Spinal cord (tissue), 10 donors: Measurements from ENCODE around the gene FKBP10. TPM values are rescaled to one million over a fixed set of nuclear protein-coding genes. Genes with fewer than 3 reads are reported as not detected.

Experiments
- DNase-seq, 6 donors: peaks; one replicate each; pipeline versions ENCODE4 v3.0.0 to v3.0.0-alpha.2; 2013 to 2015; ENCODE audit warnings: low spot score in 6 of 6, low read depth in 4 of 6
- H3K27ac ChIP-seq: one replicate; pipeline ENCODE4 v1.5.1; 2013; ENCODE audit warnings: low read depth, low read length, control low read depth
- H3K27me3 ChIP-seq: one replicate; pipeline ENCODE4 v1.6.1; 2013; ENCODE audit warnings: low read length; ENCODE audit not compliant: control insufficient read depth, insufficient read depth
- H3K36me3 ChIP-seq: one replicate; pipeline ENCODE4 v1.6.1; 2013; ENCODE audit warnings: low read length; ENCODE audit not compliant: control insufficient read depth, insufficient read depth
- H3K4me1 ChIP-seq: one replicate; pipeline ENCODE4 v1.6.1; 2013; ENCODE audit warnings: low read length; ENCODE audit not compliant: control insufficient read depth, insufficient read depth
- H3K4me3 ChIP-seq: one replicate; pipeline ENCODE4 v1.5.1; 2013; ENCODE audit warnings: low read depth, low read length, control low read depth
- H3K9me3 ChIP-seq: one replicate; pipeline ENCODE4 v1.6.1; 2013; ENCODE audit warnings: low read length; ENCODE audit not compliant: control insufficient read depth, insufficient read depth
- WGBS: methylation state at CpG from one replicate; pipeline ENCODE4 v1.1.5; 2013; ENCODE audit warnings: missing lambda C conversion rate; ENCODE audit not compliant: insufficient coverage; 5-methylcytosine and 5-hydroxymethylcytosine counted together
- polyA plus RNA-seq, 2 donors: library from polyadenylated mRNA; unstranded; fragments of 120-200 nt; gene quantifications; one replicate each; pipeline ENCODE4 v1.2.1, GENCODE V29; 2013; ENCODE audit not compliant: insufficient read length in 2 of 2
- total RNA-seq, 2 donors: library from RNA; depleted of rRNA in 1 of 2; stranded (reverse); fragments of 120-200 nt in 1 of 2; fragments of >200 nt in 1 of 2; gene quantifications; one replicate each; pipeline versions ENCODE4 v1.2.3 to v1.2.4, GENCODE V29; 2013 to 2014
- donor health status: healthy.

The FKBP10 gene
- total and polyA plus RNA-seq, 4 donors: 56.6 to 125 (median 87.2) TPM

DNA sequence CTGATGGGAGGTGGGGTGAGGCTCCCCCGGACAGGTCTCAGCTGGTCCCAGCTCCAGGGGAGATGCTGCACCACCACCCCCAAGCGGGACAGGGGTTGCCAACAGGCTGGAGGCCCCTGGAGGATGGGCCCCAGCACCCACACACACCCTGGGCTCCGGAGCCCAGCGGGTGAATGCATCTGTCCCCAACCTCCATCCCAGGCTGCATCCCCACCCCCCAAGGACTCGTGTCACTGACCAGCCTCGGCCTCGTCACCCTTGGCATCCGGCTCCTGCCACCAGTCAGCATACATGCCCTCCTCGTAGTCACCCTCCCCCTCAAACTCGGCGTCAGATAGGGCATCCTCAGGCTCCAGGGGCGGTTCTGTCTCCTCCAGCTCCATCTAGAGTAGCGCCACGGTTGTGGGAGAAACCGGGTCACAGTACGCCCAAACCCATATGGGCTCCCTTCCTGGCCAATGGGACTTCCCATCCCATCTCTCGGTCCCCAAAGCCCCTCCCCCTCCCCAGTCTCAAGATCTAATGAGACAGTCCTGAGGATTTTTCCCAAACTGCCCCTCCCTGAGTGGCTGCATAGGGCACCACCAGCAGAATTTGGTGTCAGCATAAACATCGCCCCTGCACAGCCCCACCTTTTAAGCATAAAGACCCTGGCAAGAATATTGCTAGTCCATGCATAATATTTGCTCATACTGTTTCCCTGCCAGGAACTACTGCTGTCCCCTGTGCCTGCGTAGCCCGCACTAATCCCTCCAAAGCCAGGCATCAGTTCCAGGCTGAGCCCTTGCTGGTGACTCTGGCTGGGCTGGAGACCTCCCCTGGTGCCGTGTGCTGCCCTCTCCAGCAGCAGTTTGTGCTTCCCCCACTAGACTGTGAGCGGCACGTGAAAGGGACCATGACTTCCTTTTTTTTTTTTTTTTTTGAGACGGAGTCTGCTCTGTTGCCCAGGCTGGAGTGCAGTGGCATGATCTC is 9.5 kb upstream of the FKBP10 start:
- Histone ChIP-seq H3K4me1 (peaks cover 14% of the 10 kb centered on the region), H3K4me3 (no peak overlapping the region), H3K27ac (no peak overlapping the region), H3K36me3 (peaks cover 30% of the 10 kb centered on the region), H3K9me3 (no peaks in the 10 kb centered on the region), H3K27me3 (no peaks in the 10 kb centered on the region)
- DNase-seq: no peak
- 74% methylated on average over 21 of the region's 24 CpGs for WGBS

- Histone ChIP-seq H3K4me3 (no peak overlapping the region), H3K9me3 (no peaks in the 10 kb centered on the region), H3K27me3 (no peaks in the 10 kb centered on the region), H3K36me3 (peaks cover 43% of the 10 kb centered on the region), H3K27ac (no peak overlapping the region), H3K4me1 (peaks cover 20% of the 10 kb centered on the region)
- DNase-seq: no peak
- WGBS: 86% methylated on average over 5 of the region's 8 CpGs
Observed at GRCh38 chr17:41806685-41807445, 5.9 kb upstream of the FKBP10 start.

GRCh38 chr17:41810659-41811548 is 1.9 kb upstream of the FKBP10 start:
- peaks cover 40% of the 10 kb centered on the region for H3K4me1 ChIP-seq

DNA sequence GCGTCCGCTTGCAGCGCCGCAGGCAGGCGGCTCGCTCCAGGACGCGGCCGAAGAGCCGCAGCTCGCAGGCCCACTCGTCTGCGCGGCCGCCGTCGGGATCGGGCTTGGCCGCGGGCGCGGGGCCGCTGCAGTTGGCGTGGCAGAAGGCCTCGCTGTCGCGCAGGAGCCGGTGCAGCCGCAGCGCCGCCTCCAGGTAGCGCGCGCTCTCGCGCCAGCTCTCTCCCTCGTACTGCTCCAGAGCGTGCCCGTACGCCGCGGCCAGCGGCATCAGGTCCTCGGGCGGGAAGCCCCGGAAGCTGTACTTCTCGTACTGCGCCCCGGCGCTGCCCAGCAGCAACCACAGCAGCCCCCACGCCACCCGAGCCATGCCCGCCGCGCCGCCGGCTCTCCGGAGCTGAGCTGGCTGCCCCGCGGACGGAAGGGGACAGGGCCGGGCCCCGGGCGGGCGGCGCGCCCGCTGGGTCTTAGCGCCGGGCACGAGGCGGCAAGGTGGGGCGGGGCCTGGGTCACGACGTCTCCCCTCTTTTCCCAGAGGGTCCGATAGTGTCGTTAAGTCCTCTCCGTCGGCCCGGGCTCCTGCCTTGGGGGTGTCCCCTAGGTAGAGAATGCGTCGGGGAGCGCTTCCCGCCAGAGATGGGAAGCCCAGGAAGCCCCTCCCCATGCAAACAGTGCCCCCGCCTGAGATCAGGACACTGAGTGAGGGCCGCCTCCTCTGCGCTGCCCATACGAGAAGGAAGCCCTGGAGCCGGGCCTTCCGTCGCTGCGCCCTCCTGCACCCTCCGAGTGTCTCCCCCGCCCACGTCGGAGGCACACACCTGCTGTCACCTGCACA is 1.0 kb upstream of the FKBP10 start, which contains the start of gene P3H4:
P3H4 (minus strand) TSS at position 401 of the 832 bp plus-strand sequence; CDS start at position 367, 34 bp downstream.
- peaks cover 21% of the 10 kb centered on the region for H3K36me3 ChIP-seq
- H3K27ac ChIP-seq: peak within 1 kb of the TSS; percentile 80
- H3K9me3 ChIP-seq: no peaks in the 10 kb centered on the region
- under 1% methylated on average over 96 of the region's 96 CpGs for WGBS
- peak within 1 kb of the TSS; percentile 75 for H3K4me3 ChIP-seq
- H3K4me1 ChIP-seq: peaks cover 40% of the 10 kb centered on the region
- peak in 5 of 6 donors; percentile 57 to 93 (median 77) for DNase-seq
- no peaks in the 10 kb centered on the region for H3K27me3 ChIP-seq

More at GRCh38 chr17:41810659-41811548, 1.9 kb upstream of the FKBP10 start:
- peaks cover 27% of the 10 kb centered on the region for H3K36me3 ChIP-seq
- H3K27me3 ChIP-seq: no peaks in the 10 kb centered on the region
- no peaks in the 10 kb centered on the region for H3K9me3 ChIP-seq
- DNase-seq: no peak
- peak overlapping the region; percentile 75 for H3K4me3 ChIP-seq
- 25% methylated on average over 56 of the region's 58 CpGs for WGBS
- H3K27ac ChIP-seq: no peak overlapping the region

GRCh38 chr17:41813152-41813680 is 412 bp downstream of the FKBP10 start:
- Histone ChIP-seq H3K4me1 (peaks cover 40% of the 10 kb centered on the region), H3K27ac (peak overlapping the region; percentile 80), H3K36me3 (peaks cover 24% of the 10 kb centered on the region), H3K27me3 (no peaks in the 10 kb centered on the region), H3K9me3 (no peaks in the 10 kb centered on the region), H3K4me3 (peak overlapping the region; percentile 75)
- WGBS: 4% methylated on average over 9 of the region's 12 CpGs
- no peak for DNase-seq

- Histone ChIP-seq H3K27me3 (no peaks in the 10 kb centered on the region), H3K4me3 (peak overlapping the region; percentile 75), H3K36me3 (peaks cover 22% of the 10 kb centered on the region), H3K27ac (no peak overlapping the region), H3K9me3 (no peaks in the 10 kb centered on the region), H3K4me1 (peaks cover 40% of the 10 kb centered on the region)
- 35% methylated on average over 9 of the region's 9 CpGs for WGBS
- DNase-seq: no peak
Observed at GRCh38 chr17:41813699-41814124, 908 bp downstream of the FKBP10 start.

DNA sequence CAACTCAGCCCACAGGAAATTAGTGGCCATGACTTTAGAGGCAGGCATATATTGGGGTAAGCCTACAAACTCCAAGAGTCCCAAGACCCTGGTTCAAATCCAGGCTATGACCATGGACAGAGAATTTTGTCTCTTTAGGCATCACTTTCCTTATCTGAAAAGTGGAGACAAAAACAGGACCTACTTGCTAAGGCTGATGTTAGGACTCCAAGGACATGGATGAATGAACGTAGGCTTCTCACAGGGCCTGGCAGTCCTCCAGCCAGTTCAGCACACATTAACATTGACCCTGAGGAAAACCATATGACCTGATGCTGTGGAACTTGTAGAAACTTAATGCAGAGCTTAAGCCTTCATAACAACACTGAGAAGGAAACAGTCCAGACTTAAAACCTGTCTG is 1.4 kb downstream of the FKBP10 start:
- peaks cover 22% of the 10 kb centered on the region for H3K36me3 ChIP-seq
- no peak overlapping the region for H3K27ac ChIP-seq
- no peaks in the 10 kb centered on the region for H3K27me3 ChIP-seq
- H3K4me3 ChIP-seq: no peak overlapping the region
- H3K9me3 ChIP-seq: no peaks in the 10 kb centered on the region
- DNase-seq: no peak
- WGBS: no CpG with 5 or more reads among the region's 1 CpG
- peaks cover 40% of the 10 kb centered on the region for H3K4me1 ChIP-seq

DNA sequence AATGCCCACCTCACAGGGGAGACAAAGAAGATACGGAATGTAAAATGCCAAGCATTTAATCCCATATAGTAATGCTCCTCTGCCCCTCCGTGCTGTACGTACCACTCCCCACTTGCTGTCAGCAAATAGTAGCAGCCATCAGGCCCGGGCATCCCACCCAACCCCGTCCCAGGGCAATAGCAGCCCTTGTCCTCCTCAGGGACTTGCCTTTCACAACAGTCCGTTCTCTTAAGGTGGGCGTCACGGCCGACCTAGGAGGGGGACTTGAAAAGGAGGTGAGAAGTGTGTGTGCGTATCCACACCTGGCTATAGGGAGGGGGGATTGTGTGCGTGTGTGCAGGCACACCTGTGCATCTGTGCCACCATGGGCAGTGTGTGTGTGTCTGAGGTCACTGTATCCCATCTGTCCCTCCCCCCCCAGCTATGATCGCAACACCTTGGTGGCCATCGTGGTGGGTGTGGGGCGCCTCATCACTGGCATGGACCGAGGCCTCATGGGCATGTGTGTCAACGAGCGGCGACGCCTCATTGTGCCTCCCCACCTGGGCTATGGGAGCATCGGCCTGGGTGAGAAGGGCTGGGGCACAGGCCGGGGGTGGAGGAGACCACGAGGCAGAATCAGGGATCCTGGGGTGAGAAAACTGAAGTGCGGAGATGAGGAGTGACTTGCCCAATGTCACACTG is 4.0 kb downstream of the FKBP10 start:
- no peaks in the 10 kb centered on the region for H3K27me3 ChIP-seq
- H3K27ac ChIP-seq: no peak overlapping the region
- H3K36me3 ChIP-seq: peaks cover 27% of the 10 kb centered on the region
- 98% methylated on average over 20 of the region's 23 CpGs for WGBS
- no peak for DNase-seq
- H3K9me3 ChIP-seq: no peaks in the 10 kb centered on the region
- H3K4me1 ChIP-seq: peaks cover 20% of the 10 kb centered on the region
- no peak overlapping the region for H3K4me3 ChIP-seq
